Mesothelial cell of epicardium (in vitro differentiated cells): ENCODE data around the gene MAPT. TPM values are rescaled to one million over a fixed set of nuclear protein-coding genes. Genes with fewer than 3 reads are reported as not detected.

Experiments used
- DNase-seq, 2 experiments: peaks; one replicate each; pipeline ENCODE4 v3.0.0; 2021; ENCODE audit warnings: low spot score in 2 of 2; ENCODE audit not compliant: unreplicated experiment in 2 of 2
- H3K27ac Mint-ChIP-seq: 2 replicates; pipeline ENCODE4 v1.8.0; 2021; ENCODE audit warnings: mixed read lengths
- H3K27me3 Mint-ChIP-seq: 2 replicates; pipeline ENCODE4 v1.8.0; 2021; ENCODE audit warnings: low read depth, mixed read lengths
- H3K36me3 Mint-ChIP-seq: 2 replicates; pipeline ENCODE4 v1.8.0; 2021; ENCODE audit warnings: mixed read lengths
- H3K4me1 Mint-ChIP-seq: 2 replicates; pipeline ENCODE4 v1.8.0; 2021; ENCODE audit warnings: mixed read lengths
- H3K4me3 Mint-ChIP-seq: 2 replicates; pipeline ENCODE4 v1.8.0; 2021; ENCODE audit warnings: mild to moderate bottlenecking, moderate library complexity, mixed read lengths
- H3K9me3 Mint-ChIP-seq: 2 replicates; pipeline ENCODE4 v1.8.0; 2021; ENCODE audit warnings: mixed read lengths
- CTCF ChIP-seq: fragments of 200-600 bp; sonication (generic); IDR thresholded peaks from one replicate; pipeline ENCODE4 v1.5.0; 2021; ENCODE audit warnings: antibody characterized with exemption; ENCODE audit not compliant: unreplicated experiment
- total RNA-seq: library from RNA; stranded (reverse); gene quantifications from 3 replicates; pipeline ENCODE4 v1.2.1, GENCODE V29; 2021

Gene MAPT
- total RNA-seq, 1 donor from 2014 or later, result 2.8 TPM

GRCh38 chr17:45923511-45924268, 29.3 kb downstream of the MAPT start:
- Mint-ChIP-seq H3K36me3 (no peaks in the 10 kb centered on the region), H3K4me1 (peaks cover 4% of the 10 kb centered on the region), H3K4me3 (no peak overlapping the region), H3K9me3 (no peaks in the 10 kb centered on the region), H3K27ac (no peak overlapping the region), H3K27me3 (no peaks in the 10 kb centered on the region)
- no peak for DNase-seq
- no peak for TF ChIP-seq CTCF

DNA sequence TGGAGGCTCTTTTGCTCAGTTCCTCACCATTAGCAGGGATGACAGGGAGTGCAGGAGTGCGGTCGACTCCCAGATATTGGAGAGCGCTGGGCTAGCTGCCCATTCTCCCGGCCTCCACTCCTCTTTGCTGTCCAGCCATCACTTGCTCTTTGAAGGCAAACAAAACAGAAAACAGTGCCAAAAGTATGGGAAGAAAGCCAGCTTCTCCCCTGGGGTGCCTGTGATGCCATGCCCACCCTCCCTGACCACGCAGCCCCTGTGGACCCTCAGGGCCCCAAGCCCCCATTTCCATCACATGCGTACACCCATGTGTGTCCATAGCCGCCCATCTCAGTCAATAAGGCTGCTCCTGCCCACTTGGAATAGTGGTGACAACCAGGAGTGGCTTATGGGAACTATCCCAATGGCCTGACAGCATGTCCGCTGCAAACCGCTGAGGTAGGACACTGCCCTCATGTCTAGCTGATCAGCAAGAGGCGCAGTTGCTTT, 30.0 kb downstream of the MAPT start:
- H3K36me3 Mint-ChIP-seq, result no peaks in the 10 kb centered on the region
- no peak for DNase-seq

DNA sequence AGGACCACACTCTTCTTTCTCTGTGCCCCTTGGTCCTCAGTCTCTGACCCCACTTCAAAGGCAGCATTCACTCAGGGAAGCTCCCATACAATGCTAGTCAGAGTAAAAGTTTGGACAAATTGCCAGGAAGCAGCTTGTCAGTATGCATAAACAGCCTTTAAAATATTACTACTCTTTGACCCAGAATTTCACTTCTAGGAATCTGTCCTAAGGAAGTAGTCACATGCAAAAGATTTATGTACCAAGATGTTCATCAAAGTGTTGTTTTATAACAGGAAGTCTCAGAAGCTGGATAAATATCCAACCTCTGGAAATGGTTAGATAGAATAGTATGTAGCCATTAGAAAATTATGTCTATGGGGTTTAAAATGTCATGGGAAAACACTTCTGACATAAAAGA, 31.0 kb downstream of the MAPT start:
- no peak for TF ChIP-seq CTCF
- H3K4me3 Mint-ChIP-seq, result no peak overlapping the region
- H3K27ac Mint-ChIP-seq, result no peak overlapping the region
- no peaks in the 10 kb centered on the region for H3K27me3 Mint-ChIP-seq
- no peaks in the 10 kb centered on the region for H3K9me3 Mint-ChIP-seq
- no peak for DNase-seq
- H3K4me1 Mint-ChIP-seq, result peaks cover 4% of the 10 kb centered on the region
- no peaks in the 10 kb centered on the region for H3K36me3 Mint-ChIP-seq

More for the DNA sequence above, 30.0 kb downstream of the MAPT start:
- H3K4me3 Mint-ChIP-seq, result no peak overlapping the region
- no peaks in the 10 kb centered on the region for H3K27me3 Mint-ChIP-seq
- H3K9me3 Mint-ChIP-seq, result no peaks in the 10 kb centered on the region
- no peak for TF ChIP-seq CTCF
- H3K4me1 Mint-ChIP-seq, result peaks cover 4% of the 10 kb centered on the region
- H3K27ac Mint-ChIP-seq, result no peak overlapping the region

GRCh38 chr17:45927247-45927646, 32.9 kb downstream of the MAPT start:
- no peak overlapping the region for H3K27ac Mint-ChIP-seq
- H3K4me1 Mint-ChIP-seq, result peaks cover 4% of the 10 kb centered on the region
- no peaks in the 10 kb centered on the region for H3K36me3 Mint-ChIP-seq
- DNase-seq, result no peak
- H3K27me3 Mint-ChIP-seq, result no peaks in the 10 kb centered on the region
- TF ChIP-seq CTCF, result no peak
- no peaks in the 10 kb centered on the region for H3K9me3 Mint-ChIP-seq
- no peak overlapping the region for H3K4me3 Mint-ChIP-seq

GRCh38 chr17:45929344-45929743, 35.0 kb downstream of the MAPT start:
- no peaks in the 10 kb centered on the region for H3K4me1 Mint-ChIP-seq
- H3K27me3 Mint-ChIP-seq, result peaks cover 2% of the 10 kb centered on the region
- H3K27ac Mint-ChIP-seq, result no peak overlapping the region
- H3K9me3 Mint-ChIP-seq, result no peaks in the 10 kb centered on the region
- TF ChIP-seq CTCF, result no peak
- H3K36me3 Mint-ChIP-seq, result no peaks in the 10 kb centered on the region
- no peak overlapping the region for H3K4me3 Mint-ChIP-seq
- no peak for DNase-seq
